PC-3 (cell line): Measurements from ENCODE around the gene LPCAT1.

Experiments used
- EZH2 ChIP-seq: fragments of 300-600 bp; sonication (generic); IDR thresholded peaks from one replicate; pipeline ENCODE4 v1.6.1; 2017; ENCODE audit warnings: antibody characterized with exemption, mild to moderate bottlenecking, low read length; ENCODE audit not compliant: unreplicated experiment
- TF ChIP-seq, protein P1 (sequence below): fragments of 300-600 bp; sonication (generic); conservative IDR thresholded peaks from 2 replicates; pipeline ENCODE4 v1.5.1; 2017; ENCODE audit warnings: antibody characterized with exemption, low read depth, mild to moderate bottlenecking, low read length

DNA sequence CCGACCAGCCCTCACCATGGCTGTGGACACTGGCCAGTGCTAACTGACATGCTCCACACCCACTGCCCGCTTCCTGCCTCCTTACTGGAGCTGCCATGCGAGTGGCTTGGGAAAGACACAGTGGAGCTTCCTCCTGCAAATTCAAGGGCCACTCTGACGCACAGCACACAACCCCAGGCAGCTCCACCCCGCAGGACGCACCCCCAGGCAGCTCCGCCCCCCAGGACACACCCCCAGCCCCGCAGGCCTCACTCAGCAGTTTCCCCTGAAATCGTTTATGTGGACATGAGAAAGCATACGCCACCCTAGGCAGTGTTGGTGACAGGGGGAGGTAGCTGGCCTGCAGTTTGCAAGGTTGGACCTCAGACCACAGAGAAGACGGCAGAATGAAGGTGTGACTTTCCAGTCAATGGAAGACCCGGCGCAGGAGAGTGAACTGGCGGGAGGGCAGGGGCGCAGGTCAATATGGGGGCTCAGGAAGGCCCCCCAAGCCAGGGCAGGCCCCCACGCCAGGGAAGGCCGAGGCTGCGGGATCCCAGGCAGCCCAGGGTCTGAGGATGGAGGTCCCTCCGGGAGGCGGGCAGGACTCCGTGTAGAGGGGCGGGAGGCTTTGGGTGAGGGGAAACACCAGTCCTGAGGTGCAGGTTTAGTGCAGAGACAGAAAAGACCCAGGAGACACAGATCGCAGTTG is 21.6 kb downstream of the LPCAT1 start:
- TF ChIP-seq, protein P1, sequence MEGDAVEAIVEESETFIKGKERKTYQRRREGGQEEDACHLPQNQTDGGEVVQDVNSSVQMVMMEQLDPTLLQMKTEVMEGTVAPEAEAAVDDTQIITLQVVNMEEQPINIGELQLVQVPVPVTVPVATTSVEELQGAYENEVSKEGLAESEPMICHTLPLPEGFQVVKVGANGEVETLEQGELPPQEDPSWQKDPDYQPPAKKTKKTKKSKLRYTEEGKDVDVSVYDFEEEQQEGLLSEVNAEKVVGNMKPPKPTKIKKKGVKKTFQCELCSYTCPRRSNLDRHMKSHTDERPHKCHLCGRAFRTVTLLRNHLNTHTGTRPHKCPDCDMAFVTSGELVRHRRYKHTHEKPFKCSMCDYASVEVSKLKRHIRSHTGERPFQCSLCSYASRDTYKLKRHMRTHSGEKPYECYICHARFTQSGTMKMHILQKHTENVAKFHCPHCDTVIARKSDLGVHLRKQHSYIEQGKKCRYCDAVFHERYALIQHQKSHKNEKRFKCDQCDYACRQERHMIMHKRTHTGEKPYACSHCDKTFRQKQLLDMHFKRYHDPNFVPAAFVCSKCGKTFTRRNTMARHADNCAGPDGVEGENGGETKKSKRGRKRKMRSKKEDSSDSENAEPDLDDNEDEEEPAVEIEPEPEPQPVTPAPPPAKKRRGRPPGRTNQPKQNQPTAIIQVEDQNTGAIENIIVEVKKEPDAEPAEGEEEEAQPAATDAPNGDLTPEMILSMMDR: no peak
- no peak for TF ChIP-seq EZH2
